OCI-LY3 (cell line): ENCODE data around the gene KRTAP25-1.

Experiments
- EZH2phosphoT487 ChIP-seq: fragments of 200-600 bp; shearing (Covaris generic); IDR thresholded peaks from 2 replicates; pipeline ENCODE4 v1.6.1; 2018; ENCODE audit warnings: antibody characterized with exemption, mixed run types, low read depth
- TF ChIP-seq, protein P1 (sequence below): fragments of 200-600, 300-600 bp; sonication (generic); IDR thresholded peaks from 2 replicates; pipeline ENCODE4 v1.5.1; 2014; ENCODE audit warnings: antibody characterized with exemption, low read length, low read depth

DNA sequence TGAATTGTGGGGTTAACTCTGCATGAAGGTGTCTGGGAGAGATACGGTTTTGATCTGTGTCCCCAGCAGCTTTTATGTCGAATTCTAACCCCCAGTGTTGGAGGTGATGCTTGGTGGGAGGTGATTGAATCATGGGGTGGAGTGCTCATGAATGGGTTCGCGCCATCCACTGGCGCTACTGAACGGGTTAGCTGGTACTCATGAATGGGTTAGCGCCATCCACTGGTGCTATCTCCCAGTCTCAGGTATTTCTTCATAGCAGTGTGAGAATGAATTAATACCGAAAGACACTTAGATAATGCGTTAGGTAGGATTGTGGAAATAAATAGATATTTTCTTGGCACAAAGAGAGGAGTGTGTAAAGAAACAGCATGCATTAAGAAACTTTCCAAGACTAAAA is 40.5 kb downstream of the KRTAP25-1 start:
- TF ChIP-seq, protein P1, sequence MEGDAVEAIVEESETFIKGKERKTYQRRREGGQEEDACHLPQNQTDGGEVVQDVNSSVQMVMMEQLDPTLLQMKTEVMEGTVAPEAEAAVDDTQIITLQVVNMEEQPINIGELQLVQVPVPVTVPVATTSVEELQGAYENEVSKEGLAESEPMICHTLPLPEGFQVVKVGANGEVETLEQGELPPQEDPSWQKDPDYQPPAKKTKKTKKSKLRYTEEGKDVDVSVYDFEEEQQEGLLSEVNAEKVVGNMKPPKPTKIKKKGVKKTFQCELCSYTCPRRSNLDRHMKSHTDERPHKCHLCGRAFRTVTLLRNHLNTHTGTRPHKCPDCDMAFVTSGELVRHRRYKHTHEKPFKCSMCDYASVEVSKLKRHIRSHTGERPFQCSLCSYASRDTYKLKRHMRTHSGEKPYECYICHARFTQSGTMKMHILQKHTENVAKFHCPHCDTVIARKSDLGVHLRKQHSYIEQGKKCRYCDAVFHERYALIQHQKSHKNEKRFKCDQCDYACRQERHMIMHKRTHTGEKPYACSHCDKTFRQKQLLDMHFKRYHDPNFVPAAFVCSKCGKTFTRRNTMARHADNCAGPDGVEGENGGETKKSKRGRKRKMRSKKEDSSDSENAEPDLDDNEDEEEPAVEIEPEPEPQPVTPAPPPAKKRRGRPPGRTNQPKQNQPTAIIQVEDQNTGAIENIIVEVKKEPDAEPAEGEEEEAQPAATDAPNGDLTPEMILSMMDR, result no peak
- no peak for TF ChIP-seq EZH2phosphoT487
